ENCODE data around the gene CDH13. TPM values are rescaled to one million over a fixed set of nuclear protein-coding genes. Genes with fewer than 3 reads are reported as not detected.

The CDH13 gene
- polyA plus RNA-seq, 2 of the 4 experiments (the other 2 are of a cell fraction) = not detected

DNA sequence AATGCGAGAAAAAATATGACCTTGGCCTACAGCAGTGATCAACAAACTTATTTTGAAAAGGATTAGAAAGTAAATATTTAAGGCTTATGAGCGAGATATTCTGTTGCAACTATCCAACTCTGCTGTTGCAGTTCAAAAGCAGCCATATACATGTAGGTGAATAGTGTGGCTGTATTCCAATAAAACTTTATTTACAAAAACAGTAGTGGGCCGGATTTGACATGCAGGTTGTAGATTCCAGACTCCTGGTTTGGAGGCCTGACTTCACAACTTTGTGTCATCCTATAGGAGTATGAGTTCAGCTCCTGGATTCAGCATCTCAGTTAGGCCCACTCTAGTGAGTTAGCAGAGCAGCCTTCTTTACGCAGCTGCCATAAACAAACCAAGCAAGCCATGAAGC is 386.3 kb downstream of the CDH13 start (continued):
- TF ChIP-seq, protein P1, sequence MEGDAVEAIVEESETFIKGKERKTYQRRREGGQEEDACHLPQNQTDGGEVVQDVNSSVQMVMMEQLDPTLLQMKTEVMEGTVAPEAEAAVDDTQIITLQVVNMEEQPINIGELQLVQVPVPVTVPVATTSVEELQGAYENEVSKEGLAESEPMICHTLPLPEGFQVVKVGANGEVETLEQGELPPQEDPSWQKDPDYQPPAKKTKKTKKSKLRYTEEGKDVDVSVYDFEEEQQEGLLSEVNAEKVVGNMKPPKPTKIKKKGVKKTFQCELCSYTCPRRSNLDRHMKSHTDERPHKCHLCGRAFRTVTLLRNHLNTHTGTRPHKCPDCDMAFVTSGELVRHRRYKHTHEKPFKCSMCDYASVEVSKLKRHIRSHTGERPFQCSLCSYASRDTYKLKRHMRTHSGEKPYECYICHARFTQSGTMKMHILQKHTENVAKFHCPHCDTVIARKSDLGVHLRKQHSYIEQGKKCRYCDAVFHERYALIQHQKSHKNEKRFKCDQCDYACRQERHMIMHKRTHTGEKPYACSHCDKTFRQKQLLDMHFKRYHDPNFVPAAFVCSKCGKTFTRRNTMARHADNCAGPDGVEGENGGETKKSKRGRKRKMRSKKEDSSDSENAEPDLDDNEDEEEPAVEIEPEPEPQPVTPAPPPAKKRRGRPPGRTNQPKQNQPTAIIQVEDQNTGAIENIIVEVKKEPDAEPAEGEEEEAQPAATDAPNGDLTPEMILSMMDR (IDR thresholded peaks at IDR 0.05) = no peak
- TF ChIP-seq, protein P2, sequence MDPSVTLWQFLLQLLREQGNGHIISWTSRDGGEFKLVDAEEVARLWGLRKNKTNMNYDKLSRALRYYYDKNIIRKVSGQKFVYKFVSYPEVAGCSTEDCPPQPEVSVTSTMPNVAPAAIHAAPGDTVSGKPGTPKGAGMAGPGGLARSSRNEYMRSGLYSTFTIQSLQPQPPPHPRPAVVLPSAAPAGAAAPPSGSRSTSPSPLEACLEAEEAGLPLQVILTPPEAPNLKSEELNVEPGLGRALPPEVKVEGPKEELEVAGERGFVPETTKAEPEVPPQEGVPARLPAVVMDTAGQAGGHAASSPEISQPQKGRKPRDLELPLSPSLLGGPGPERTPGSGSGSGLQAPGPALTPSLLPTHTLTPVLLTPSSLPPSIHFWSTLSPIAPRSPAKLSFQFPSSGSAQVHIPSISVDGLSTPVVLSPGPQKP (IDR thresholded peaks at IDR 0.05; ENCODE audit: low read depth, low read length) = no peak

DNA sequence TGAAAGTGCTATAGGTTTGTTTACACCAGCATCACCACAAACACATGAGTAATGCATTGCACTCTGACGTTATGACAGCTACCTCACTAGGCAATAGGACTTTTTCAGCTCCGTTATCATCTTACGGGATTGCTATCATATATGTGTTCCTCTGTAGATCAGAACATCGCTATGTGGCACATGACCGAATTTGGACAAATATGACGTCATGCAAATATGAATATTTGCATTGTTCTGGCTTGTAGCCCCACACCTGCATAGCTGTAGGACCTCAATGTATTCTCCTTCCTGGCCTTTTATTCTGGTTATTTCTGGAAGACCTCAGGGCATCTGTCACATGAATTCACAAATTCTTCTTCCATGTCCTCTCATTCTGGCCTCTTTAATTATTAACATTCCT is 393.2 kb downstream of the CDH13 start:
- FAIRE-seq (no peak), ATAC-seq (no peak)

DNA sequence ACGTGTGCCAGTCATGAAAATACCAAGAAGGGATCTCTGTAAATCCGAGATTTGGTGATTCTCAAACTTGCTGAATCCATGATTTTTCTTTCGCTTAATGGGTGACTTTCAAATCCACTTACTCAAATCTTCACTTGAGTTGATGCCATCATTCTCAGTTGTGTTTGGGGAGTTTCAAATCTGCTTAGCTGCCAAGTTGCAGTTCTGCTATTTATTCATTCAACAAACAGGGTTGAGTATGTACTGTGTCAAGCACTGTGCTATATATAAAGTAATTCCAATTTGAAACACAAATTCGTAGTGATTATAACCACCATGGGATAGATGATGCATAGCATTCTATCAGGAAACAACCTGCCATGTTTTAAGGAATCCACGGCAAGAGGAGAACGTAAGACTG is 394.3 kb downstream of the CDH13 start:
- CTCF ChIA-PET = no interaction called here
- H3K4me3 ChIP-seq = no peak overlapping the region
- H3K4me2 ChIP-seq = no peak overlapping the region
- H3K9me3 ChIP-seq = no peaks in the 10 kb centered on the region
- 34% methylated on average over 6 of the region's 6 CpGs for WGBS (ENCODE audit: missing lambda C conversion rate)
- no peak for ATAC-seq
- H3K4me1 ChIP-seq = no peaks in the 10 kb centered on the region
- FAIRE-seq = no peak
- DNase-seq (ENCODE audit: low read depth in 1 of 2, low spot score in 1 of 2) = no peak
- H3K27ac ChIP-seq = no peak overlapping the region
- no peak for TF ChIP-seq HOXB13 (CRISPR knock-in tag; IDR thresholded peaks at IDR 0.05; ENCODE audit: low read depth)
- TF ChIP-seq GATA3 (IDR thresholded peaks at IDR 0.05; ENCODE audit: borderline replicate concordance) = no peak
- TF ChIP-seq HDAC2 (IDR thresholded peaks at IDR 0.05) = no peak
- no peak for TF ChIP-seq CEBPB (IDR thresholded peaks at IDR 0.05)
- TF ChIP-seq POLR2AphosphoS2 (conservative IDR thresholded peaks at IDR 0.05; ENCODE audit: low read length) = no peak
- no peak for TF ChIP-seq EHMT2 (IDR thresholded peaks at IDR 0.05; ENCODE audit: low read depth)
- no peak for TF ChIP-seq ZFP36 (IDR thresholded peaks at IDR 0.05; ENCODE audit: borderline replicate concordance, partially characterized antibody)
- POLR2A ChIA-PET = no interaction called here

More for the DNA sequence above, 393.2 kb downstream of the CDH13 start:
- DNase-seq (ENCODE audit: low read depth in 1 of 2, low spot score in 1 of 2) = no peak
- H3K4me3 ChIP-seq = no peak overlapping the region
- H3K9me3 ChIP-seq = no peaks in the 10 kb centered on the region
- TF ChIP-seq CHD2 (IDR thresholded peaks at IDR 0.05; ENCODE audit: low read length, partially characterized antibody) = no peak
- TF ChIP-seq POLR2A (IDR thresholded peaks at IDR 0.05; ENCODE audit: low read length) = no peak
- no peak for TF ChIP-seq TFCP2L1 (CRISPR knock-in tag; IDR thresholded peaks at IDR 0.05)
- no peak for TF ChIP-seq CHD4 (IDR thresholded peaks at IDR 0.05; ENCODE audit: borderline replicate concordance)
- CTCF ChIA-PET = no interaction called here
- POLR2A ChIA-PET = no interaction called here
- H3K27ac ChIP-seq = no peak overlapping the region
- no peaks in the 10 kb centered on the region for H3K4me1 ChIP-seq
- H3K4me2 ChIP-seq = no peak overlapping the region
- WGBS (ENCODE audit: missing lambda C conversion rate) = 15% methylated on average over 6 of the region's 6 CpGs

DNA sequence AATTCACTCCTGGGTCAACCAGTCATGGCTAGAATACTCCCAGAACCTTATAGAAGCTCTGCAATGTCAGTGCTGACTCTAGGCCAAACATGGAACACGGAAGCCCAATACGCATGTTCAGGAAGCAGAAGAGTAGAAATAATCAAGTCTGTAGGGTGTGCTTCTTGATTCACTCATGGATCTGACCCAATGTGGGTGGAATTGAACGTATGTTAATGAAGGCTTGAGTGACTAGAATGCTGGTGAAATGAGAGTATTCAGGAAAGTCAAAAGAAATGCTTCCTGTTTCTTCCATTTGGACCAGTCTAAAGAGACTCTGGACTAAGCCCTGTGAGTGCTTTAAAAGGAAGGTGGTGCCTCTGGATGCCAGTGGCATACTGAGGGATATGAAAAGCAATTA is 395.0 kb downstream of the CDH13 start:
- Histone ChIP-seq H3K4me2 (no peak overlapping the region), H3K27ac (no peak overlapping the region), H3K9me3 (no peaks in the 10 kb centered on the region), H3K4me3 (no peak overlapping the region), H3K4me1 (no peaks in the 10 kb centered on the region)
- POLR2A ChIA-PET = no interaction called here
- no peak for FAIRE-seq
- no peak for ATAC-seq
- CTCF ChIA-PET = no interaction called here
- TF ChIP-seq CEBPB (IDR thresholded peaks at IDR 0.05) = no peak
- no peak for TF ChIP-seq ZFP36 (IDR thresholded peaks at IDR 0.05; ENCODE audit: borderline replicate concordance, partially characterized antibody)
- no peak for TF ChIP-seq CHD4 (IDR thresholded peaks at IDR 0.05; ENCODE audit: borderline replicate concordance)
- TF ChIP-seq HDAC2 (IDR thresholded peaks at IDR 0.05) = no peak
- no peak for TF ChIP-seq RAD21 (conservative IDR thresholded peaks at IDR 0.05 in 1 of 2, IDR thresholded peaks at IDR 0.05 in 1 of 2)
- no peak for TF ChIP-seq RCOR1 (IDR thresholded peaks at IDR 0.05; ENCODE audit: low read depth, low read length)
- no peak for TF ChIP-seq POLR2AphosphoS2 (conservative IDR thresholded peaks at IDR 0.05; ENCODE audit: low read length)
- no peak for TF ChIP-seq ZSCAN20 (CRISPR knock-in tag; IDR thresholded peaks at IDR 0.05)
- TF ChIP-seq FOSB (CRISPR knock-in tag; IDR thresholded peaks at IDR 0.05) = no peak
- TF ChIP-seq HOXA7 (CRISPR knock-in tag; IDR thresholded peaks at IDR 0.05) = no peak
- no peak for TF ChIP-seq CHD2 (IDR thresholded peaks at IDR 0.05; ENCODE audit: low read length, partially characterized antibody)
- TF ChIP-seq EHMT2 (IDR thresholded peaks at IDR 0.05; ENCODE audit: low read depth) = no peak
- TF ChIP-seq JUN (IDR thresholded peaks at IDR 0.05) = no peak
- no peak for TF ChIP-seq SREBF2 (IDR thresholded peaks at IDR 0.05)
- TF ChIP-seq, protein P3, sequence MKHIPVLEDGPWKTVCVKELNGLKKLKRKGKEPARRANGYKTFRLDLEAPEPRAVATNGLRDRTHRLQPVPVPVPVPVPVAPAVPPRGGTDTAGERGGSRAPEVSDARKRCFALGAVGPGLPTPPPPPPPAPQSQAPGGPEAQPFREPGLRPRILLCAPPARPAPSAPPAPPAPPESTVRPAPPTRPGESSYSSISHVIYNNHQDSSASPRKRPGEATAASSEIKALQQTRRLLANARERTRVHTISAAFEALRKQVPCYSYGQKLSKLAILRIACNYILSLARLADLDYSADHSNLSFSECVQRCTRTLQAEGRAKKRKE (CRISPR knock-in tag; IDR thresholded peaks at IDR 0.05; ENCODE audit: low read depth) = no peak
- no peak for TF ChIP-seq BHLHE40 (IDR thresholded peaks at IDR 0.05; ENCODE audit: low read depth, low read length)
- no peak for TF ChIP-seq MYC (IDR thresholded peaks at IDR 0.05; ENCODE audit: borderline replicate concordance, low read length)
- TF ChIP-seq CBX8 (IDR thresholded peaks at IDR 0.05) = no peak
- no peak for TF ChIP-seq RFX5 (IDR thresholded peaks at IDR 0.05)
- TF ChIP-seq, protein P2 (IDR thresholded peaks at IDR 0.05; ENCODE audit: low read depth, low read length) = no peak
- 22% methylated on average over 3 of the region's 3 CpGs for WGBS (ENCODE audit: missing lambda C conversion rate)
- DNase-seq (ENCODE audit: low read depth in 1 of 2, low spot score in 1 of 2) = no peak
